HepG2 (cell line): ENCODE measurements around the gene OR10H1.

Experiments
- KDM5B ChIP-seq: sonication (generic); formaldehyde crosslinking; IDR thresholded peaks from 2 replicates; pipeline ENCODE4 v1.4.0; 2020; ENCODE audit warnings: missing genetic modification reagents, mild to moderate bottlenecking, borderline replicate concordance
- KLF11 ChIP-seq: IDR thresholded peaks from 2 replicates; pipeline ENCODE4 v1.6.1; 2016; ENCODE audit warnings: missing compliant biosample characterization
- NFIC ChIP-seq: IDR thresholded peaks from 2 replicates; pipeline ENCODE4 v1.6.1; 2012; ENCODE audit warnings: mild to moderate bottlenecking, low read length, inconsistent platforms
- SP4 ChIP-seq: sonication (generic); formaldehyde crosslinking; IDR thresholded peaks from 2 replicates; pipeline ENCODE4 v1.8.1; 2023; ENCODE audit warnings: mild to moderate bottlenecking, missing genetic modification reagents
- ZZZ3 ChIP-seq: sonication (generic); formaldehyde crosslinking; IDR thresholded peaks from 2 replicates; pipeline ENCODE4 v1.4.0; 2020; ENCODE audit warnings: missing genetic modification reagents, mild to moderate bottlenecking, borderline replicate concordance
- TF ChIP-seq, protein P1 (sequence below): sonication (generic); formaldehyde crosslinking; IDR thresholded peaks from 2 replicates; pipeline ENCODE4 v1.8.1; 2023; ENCODE audit warnings: mild to moderate bottlenecking, missing genetic modification reagents
- TF ChIP-seq, protein P2 (sequence below): sonication (generic); formaldehyde crosslinking; IDR thresholded peaks from 2 replicates; pipeline ENCODE4 v1.4.0; 2020; ENCODE audit warnings: missing genetic modification reagents

DNA sequence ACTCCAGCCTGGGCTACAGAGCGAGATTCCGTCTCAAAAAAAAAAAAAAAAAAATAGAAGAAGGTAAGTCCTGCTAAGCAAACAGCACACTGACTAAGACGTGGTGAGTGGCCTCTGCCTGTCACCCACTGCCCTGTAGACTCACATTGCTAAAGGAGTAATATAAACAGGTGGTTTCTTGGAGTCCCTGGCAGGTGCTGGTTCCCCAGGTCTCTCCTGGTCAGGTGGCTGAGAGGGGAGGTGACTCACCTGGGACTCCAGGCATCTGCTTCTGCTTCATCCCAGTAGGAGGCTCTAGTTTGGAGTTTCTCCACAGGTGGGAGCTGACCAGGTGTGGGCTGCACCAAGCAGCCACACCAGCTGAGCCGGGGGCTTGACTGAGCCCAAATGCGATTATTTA is at the start of gene OR10H1:
- TF ChIP-seq NFIC (no peak), ZZZ3 (CRISPR knock-in tag) (no peak), KLF11 (CRISPR knock-in tag) (no peak), KDM5B (CRISPR knock-in tag) (no peak), SP4 (CRISPR knock-in tag) (no peak)
- TF ChIP-seq, protein P1, sequence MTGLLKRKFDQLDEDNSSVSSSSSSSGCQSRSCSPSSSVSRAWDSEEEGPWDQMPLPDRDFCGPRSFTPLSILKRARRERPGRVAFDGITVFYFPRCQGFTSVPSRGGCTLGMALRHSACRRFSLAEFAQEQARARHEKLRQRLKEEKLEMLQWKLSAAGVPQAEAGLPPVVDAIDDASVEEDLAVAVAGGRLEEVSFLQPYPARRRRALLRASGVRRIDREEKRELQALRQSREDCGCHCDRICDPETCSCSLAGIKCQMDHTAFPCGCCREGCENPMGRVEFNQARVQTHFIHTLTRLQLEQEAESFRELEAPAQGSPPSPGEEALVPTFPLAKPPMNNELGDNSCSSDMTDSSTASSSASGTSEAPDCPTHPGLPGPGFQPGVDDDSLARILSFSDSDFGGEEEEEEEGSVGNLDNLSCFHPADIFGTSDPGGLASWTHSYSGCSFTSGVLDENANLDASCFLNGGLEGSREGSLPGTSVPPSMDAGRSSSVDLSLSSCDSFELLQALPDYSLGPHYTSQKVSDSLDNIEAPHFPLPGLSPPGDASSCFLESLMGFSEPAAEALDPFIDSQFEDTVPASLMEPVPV (CRISPR knock-in tag) = no peak
- TF ChIP-seq, protein P2, sequence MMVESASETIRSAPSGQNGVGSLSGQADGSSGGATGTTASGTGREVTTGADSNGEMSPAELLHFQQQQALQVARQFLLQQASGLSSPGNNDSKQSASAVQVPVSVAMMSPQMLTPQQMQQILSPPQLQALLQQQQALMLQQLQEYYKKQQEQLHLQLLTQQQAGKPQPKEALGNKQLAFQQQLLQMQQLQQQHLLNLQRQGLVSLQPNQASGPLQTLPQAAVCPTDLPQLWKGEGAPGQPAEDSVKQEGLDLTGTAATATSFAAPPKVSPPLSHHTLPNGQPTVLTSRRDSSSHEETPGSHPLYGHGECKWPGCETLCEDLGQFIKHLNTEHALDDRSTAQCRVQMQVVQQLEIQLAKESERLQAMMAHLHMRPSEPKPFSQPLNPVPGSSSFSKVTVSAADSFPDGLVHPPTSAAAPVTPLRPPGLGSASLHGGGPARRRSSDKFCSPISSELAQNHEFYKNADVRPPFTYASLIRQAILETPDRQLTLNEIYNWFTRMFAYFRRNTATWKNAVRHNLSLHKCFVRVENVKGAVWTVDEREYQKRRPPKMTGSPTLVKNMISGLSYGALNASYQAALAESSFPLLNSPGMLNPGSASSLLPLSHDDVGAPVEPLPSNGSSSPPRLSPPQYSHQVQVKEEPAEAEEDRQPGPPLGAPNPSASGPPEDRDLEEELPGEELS (CRISPR knock-in tag) = no peak
